GM13976 (cell line): ENCODE measurements around the gene WNT6.

ENCODE experiments used
- DNase-seq: peaks from one replicate; pipeline ENCODE4 v3.0.0; 2012; ENCODE audit warnings: low spot score
- CTCF ChIP-seq: IDR thresholded peaks from 2 replicates; pipeline ENCODE4 v1.5.1; 2012; ENCODE audit warnings: borderline replicate concordance, mild to moderate bottlenecking; ENCODE audit not compliant: insufficient read depth; ENCODE audit errors: extremely low read depth, missing control alignments, control extremely low read depth
- in situ Hi-C: fragments of 300-500 bp; cut with MboI; formaldehyde crosslinking; loops from one replicate; pipeline ENCODE4 v1.12.0; 2022; ENCODE audit warnings: low sequenced_read_pairs, mixed read lengths, inconsistent platforms; ENCODE audit not compliant: unreplicated experiment

WNT6 gene

GRCh38 chr2:218828477-218828778, 31.2 kb upstream of the WNT6 start:
- no peak for TF ChIP-seq CTCF
- in situ Hi-C loops: loop anchor here (25.0 kb wide), 1 partner anchor 416 kb away; the partner anchor contains the start of gene VIL1
- no peak for DNase-seq

DNA sequence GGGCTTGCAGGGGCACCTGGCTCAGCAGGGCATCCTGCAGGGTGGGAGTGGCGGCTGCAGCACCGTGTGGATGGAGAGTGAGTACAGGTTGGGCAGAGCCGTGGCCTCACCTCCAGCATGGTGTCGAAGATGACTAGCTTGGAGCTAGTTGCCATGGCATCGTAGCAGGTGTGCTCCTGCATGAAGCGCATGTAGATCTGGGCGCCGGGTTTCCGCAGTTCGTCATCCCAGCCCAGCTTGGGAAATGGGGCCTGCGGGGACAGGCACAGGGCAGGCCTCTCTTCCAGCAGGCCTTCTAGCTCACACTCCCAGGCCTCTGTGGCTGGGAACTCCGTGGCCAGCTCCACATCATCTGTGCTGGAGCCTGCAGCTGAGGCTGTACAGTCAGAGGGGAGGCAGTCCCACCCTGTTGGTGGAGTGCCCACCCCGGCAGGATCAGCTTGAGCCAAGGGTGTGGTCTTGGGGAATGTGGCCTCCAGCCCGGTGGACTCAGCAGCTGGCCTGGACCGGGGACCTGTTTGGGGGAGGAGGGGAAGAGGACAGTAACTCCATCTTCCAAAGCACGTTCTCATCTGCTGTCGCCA, 29.6 kb upstream of the WNT6 start:
- DNase-seq: no peak
- in situ Hi-C loops: loop anchor here (25.0 kb wide), 1 partner anchor 418 kb away; the partner anchor contains the start of gene VIL1
- TF ChIP-seq CTCF: no peak

GRCh38 chr2:218830526-218831306, 28.9 kb upstream of the WNT6 start:
- in situ Hi-C loops: loop anchor here (25.0 kb wide), 1 partner anchor 418 kb away; the partner anchor contains the start of gene VIL1
- DNase-seq: no peak
- no peak for TF ChIP-seq CTCF

- DNase-seq: no peak
- no peak for TF ChIP-seq CTCF
- in situ Hi-C loops: loop anchor here (25.0 kb wide), 1 partner anchor 419 kb away; the partner anchor contains the start of gene VIL1
Measured at GRCh38 chr2:218831378-218831990, 28.1 kb upstream of the WNT6 start, which contains the start of gene PRKAG3. Gene PRKAG3 (minus strand): TSS chr2:218831803.

DNA sequence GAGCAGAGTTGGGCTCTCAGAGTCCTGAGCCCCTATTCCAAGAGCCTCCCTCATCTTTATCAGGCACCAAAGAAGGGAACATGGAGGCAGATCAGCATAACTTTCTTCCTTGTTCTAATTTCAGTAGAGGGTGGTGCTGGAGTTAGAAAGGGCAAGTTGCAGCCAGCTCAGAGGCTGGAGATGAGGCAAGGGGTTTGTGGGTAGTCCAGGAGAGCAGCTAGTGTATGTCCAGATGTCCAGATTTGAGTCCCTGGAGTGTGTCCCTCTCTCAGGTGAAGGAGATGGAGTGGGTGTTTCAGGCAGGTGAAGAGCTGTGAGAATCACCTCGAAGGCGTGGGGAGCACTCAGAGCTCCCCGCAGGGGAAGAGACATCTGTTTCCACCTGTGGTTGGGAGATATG, 27.5 kb upstream of the WNT6 start:
- in situ Hi-C loops: loop anchor here (25.0 kb wide), 1 partner anchor 420 kb away; the partner anchor contains the start of gene VIL1
- DNase-seq: no peak
- TF ChIP-seq CTCF: no peak

DNA sequence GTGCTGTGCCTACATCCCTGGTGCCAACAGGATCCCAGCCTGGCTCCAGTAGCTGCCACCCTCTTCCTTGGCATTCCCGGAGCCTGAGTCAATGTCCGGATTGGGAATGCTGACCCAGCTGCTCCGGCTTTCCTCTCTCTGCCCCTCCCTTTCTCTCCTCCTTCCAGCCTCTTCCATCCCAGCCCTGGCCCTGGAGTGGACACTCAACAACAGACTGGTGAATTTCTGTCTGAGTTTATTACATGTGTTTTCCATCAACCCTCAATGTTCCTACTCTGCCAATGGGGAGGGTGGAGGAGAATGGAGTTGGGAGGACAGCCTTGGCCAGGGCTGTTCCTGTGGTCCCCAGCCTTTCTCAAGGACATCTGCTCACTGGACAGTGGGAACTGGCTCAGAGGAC, 27.1 kb upstream of the WNT6 start:
- in situ Hi-C loops: loop anchor here (25.0 kb wide), 1 partner anchor 420 kb away; the partner anchor contains the start of gene VIL1
- no peak for TF ChIP-seq CTCF

More for the DNA sequence above, 27.1 kb upstream of the WNT6 start:
- DNase-seq: no peak
